Stimulated activated naive CD4-positive, alpha-beta T cell (primary cell): ENCODE data around the gene ANO8.

Experiments used
- DNase-seq, 6 experiments: peaks; one replicate each; lab custom pipeline; 2025; lab: John Stamatoyannopoulos, UW

The ANO8 gene

DNA sequence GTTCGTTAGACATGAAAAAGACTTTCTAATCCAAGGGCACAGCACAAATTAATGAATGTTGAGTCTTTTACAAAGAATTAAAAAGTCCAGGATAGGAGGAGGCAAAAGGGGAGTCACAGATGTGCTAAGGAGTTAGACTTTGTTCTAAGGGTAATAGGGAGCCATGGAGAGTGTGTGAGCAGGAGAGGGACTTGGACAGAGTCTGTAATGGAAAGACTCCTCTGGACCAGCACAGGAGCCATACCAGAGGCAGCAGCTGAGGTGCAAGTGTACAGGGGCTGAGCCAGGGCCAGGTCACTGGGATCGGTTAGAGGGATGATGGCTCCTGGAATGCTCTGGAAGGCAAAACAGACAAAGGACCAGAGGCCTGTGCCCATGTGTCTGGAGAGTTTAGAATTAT lies 13.2 kb upstream of the ANO8 start:
- DNase-seq, result no peak

DNA sequence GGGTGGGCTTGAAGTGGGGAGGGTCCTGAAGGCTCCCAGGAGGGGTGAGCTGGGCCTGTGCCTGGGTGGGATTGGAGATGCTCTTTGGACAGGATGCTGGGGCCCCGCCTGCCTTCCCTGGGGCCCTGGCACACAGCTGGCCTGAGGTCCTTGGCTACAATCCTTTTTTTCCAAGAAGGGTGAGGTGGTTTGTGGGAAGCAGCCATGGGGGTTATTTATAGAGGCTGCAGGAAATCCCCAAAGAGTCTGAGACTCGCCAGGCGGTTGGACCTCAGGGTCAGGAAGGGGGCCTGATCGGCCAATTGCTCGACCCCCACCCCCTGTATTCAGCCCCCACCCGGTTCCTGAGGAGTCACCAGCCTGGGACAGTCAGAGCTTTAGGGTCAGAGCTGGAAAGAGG lies 12.7 kb upstream of the ANO8 start:
- no peak for DNase-seq

DNA sequence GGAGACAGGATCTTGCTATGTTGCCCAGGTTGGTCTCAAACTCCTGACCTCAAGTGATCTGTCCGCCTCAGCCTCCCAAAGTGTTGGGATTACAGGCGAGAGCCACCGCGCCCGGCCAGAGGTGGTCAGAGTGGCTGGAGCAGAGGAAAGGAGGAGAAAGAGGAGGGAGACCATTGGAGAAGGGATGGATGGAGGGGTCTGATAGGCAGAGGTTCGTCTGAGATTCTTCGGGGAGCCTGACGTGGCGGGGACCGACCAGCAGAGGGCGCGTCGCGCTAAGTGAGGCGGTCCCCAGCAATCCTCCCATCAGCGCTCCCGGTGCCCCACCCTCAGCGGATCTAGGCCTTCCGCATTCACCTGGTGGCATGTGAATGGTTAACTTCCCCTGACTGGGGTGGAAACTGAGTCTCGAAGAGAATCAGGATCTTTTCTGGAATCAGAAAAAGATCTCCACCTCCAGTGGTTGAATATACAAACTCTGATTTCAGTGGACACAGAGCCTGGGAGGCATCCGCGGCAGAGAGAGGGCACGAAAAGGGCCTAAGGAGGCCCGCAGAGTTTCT lies 11.5 kb upstream of the ANO8 start:
- peak; percentile 29 to 79 (median 68) for DNase-seq

DNA sequence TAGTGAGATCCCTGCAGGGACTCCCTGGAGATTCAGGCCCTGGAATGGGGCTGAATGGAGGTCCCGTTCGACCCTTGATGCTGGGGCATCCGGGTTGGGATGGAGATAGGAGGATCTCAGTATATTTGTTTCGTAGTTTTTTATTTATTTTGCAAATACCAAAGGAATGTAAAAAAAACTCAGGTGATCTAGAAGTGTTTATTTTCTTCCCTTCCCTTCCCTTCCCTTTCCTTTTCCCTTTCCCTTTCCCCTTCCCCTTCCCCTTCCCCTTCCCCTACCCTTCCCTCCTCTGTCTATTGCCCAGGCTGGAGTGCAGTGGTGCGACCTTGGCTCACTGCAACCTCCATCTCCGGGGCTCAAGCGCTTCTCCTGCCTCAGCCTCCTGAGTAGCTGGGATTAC lies 7.2 kb upstream of the ANO8 start:
- DNase-seq, result no peak

DNA sequence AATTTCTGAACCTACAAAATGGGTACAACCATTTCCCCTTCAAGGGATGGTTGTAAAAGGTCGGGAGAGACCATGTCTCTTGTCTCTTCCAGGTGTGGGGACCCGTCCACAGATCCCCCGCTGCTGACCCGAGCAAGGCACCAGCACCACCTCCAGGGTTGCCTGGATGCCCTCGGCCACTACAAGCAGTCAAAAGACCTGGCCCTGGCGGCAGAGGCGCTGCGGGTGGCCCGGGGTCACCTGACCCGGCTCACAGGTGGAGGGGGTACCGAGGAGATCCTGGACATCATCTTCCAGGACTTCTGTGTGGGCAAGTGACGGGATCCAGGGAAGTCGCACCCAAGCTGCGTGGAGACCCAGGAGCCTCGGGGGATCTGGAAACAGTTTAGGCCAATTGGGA lies 6.7 kb upstream of the ANO8 start:
- no peak for DNase-seq

DNA sequence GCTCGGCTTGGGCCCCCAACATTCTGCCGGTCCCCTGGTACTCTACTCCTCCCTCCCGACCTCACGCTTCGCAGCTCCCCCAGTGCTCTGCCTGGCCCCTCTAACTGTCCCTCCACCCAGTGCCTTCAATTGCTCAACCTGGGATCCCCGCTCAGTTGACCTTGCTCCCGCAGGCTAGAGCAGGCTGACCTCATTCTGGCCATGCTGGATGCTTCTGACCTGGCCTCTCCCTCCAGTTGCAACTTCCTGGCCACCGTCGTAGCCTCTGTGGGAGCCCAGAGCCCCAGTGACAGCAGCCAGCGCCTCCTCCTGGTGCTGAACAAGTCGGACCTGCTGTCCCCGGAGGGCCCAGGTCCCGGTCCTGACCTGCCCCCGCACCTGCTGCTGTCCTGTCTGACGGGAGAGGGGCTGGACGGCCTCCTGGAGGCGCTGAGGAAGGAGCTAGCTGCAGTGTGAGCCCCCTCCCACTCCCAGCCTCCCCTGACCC lies 6.3 kb upstream of the ANO8 start:
- no peak for DNase-seq

DNA sequence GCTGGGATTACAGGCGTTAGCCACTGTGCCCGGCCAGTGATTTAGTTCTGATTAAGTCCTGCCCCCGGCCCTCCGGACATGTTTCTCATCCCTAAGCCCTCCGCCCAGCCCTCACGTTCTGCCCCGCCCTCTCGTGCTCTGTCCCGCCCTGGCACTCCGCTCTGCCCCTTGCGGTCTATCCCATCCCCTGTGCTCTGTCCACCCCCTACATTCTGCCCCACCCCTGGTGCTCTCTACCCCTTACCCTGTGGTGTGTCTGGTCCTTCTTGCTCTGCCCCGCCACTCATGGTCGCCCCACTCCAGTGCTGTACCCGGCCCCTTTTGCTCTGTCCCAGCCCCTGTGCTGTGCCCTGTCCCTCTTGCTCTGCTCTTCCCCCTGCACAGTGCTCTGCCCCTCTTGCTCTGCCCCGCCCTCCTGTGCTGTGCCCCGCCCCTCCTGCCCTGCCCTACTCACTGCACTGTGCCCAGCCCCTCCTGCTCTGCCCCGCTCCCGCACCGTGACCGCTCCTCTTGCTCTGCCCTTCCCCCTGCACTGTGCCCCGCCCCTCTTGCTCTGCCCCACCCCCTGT lies 5.7 kb upstream of the ANO8 start:
- DNase-seq, result no peak

DNA sequence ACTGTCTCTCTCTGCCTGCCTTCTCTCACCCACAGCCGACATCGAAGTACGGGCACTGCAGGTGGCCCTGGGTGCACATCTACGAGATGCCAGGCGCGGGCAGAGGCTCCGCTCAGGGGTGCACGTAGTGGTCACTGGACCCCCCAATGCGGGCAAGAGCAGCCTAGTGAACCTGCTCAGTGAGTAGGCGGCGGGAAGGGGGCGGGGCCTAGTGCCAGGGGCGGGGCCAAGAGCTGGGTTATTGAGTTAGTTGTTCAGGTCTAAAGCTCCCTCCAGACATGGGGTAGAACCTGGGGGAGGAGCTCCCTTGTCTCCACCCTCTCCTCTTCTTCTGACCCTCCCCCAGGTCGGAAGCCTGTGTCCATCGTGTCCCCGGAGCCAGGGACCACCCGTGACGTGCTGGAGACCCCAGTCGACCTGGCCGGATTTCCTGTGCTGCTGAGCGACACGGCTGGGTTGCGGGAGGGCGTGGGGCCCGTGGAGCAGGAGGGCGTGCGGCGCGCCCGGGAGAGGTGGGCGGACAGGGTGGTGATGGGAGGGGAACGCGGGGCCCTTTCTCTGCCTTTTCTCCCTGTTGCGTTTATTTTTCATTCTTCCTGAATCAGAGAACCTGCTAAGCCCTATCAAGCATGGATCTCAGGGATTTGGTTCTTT lies 4.6 kb upstream of the ANO8 start:
- peak in 4 of 6 experiments; percentile 9 to 25 (median 17) for DNase-seq

DNA sequence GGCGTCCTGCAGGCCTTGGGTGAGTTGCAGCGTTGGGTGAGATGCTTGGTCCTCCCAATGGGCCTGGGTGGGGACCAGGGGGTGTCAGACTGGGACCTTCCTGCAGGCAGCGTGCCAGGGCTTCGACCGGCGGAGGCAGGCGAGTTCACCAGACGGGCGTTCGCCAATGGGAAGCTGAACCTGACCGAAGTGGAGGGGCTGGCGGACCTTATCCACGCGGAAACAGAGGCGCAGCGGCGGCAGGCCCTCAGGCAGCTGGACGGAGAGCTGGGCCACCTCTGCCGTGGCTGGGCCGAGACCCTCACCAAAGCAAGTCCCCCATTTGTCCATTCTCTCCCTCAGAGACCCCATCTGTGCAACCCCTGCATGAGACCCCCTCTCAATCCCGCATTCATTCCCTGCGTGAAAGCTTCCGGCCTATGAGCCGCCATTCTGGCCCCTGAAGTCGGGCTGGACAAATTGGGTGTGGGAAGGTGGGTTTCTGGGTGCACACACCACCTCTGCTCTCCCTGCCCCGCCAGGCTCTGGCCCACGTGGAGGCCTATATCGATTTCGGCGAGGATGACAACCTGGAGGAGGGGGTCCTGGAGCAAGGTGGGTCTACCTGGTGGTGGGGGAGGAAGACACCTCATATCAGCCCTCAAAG lies 3.9 kb upstream of the ANO8 start:
- DNase-seq, result no peak

DNA sequence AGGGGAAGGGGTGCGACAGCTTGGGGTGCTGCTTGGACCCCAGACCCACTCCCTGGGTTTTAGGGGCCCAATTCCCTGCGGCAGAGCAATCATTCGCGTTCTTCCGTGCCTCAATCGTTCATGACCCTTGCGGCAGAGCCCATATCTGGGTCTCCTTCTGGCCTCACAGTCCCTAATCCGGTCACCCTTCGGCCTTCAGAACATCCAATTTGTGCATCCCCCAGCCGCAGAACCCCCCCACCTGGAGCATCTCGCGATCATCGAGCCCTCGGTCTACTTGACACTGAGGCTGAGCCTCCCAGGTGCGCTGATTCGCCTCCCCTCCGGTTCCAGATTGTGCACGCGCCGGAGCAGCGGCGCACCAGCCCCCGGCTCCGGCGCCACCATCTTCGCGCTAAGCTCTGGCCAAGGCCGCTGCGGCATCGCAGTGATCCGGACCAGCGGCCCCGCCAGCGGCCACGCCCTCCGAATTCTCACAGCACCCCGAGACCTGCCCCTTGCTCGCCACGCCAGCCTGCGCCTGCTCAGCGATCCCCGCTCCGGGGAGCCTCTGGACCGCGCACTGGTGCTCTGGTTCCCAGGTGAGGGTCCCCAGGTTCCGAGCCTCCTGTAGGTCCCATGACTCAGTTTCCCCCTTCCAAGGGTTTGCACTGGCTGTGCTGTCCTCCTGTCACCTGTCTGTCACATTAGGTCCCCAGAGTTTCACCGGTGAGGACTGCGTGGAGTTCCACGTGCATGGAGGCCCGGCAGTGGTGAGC lies 3.2 kb upstream of the ANO8 start:
- DNase-seq, result peak in 1 of 6 experiments; percentile 34

DNA sequence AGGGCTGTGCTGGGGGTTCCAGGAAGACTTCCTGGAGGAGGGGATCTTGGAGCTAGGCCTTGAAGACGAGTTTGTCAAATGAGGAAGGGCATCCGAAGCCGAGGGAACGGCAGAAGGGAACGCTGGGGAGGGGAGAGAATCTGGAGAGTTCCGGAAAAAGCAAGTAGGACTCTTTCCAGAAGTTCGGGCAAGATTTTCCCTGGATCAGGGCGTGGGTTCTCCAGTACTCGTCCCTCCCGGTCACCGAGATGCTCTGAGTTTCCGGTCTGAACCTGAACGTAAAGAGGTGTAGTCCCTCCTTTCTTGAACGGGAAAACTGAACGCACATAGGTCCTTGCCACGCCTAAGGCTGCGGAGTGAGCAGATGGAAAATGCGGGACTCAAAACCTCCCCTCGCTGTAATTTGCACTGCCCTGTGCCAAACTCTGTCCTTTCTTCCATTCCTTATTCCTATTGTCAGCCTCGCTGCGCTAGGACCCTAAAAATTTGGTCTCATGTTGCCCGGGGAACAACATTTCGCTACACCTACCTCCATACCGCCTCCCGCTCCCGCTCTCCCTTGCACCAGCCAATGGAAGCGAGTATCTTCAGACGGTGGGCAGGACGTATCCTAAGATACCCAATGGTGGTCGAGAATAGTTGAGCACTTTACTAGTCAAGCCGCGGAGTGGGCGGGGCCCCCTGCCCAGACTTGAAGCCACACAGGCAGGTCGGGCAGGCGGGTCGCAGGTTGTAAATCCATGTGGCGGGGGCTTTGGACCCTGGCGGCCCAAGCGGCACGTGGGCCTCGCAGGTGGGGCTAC lies 2.4 kb upstream of the ANO8 start, which contains the start of gene GTPBP3:
GTPBP3 (plus strand) TSS at position 682 of the 803 bp plus-strand sequence; CDS start at position 741, 59 bp downstream.
- peak; percentile 90 to 97 (median 95) for DNase-seq

DNA sequence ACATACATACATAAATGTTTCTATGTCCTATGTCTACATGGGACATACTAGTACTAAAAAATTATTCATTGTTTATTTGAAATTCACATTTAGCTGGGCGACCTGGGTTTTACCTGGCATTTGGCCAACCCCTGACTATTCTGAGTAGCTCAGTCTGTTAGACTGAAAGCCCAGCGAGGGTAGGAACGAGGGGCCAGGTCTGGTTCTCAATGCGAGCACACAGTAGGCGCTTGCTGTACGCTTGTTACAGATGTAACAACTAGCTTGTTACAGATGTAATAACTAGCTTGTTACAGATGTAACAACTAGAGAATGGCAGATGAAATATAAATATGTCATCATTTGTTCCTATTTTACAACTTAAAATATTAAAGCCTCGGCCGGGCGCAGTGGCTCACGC lies 920 bp upstream of the ANO8 start:
- no peak for DNase-seq

DNA sequence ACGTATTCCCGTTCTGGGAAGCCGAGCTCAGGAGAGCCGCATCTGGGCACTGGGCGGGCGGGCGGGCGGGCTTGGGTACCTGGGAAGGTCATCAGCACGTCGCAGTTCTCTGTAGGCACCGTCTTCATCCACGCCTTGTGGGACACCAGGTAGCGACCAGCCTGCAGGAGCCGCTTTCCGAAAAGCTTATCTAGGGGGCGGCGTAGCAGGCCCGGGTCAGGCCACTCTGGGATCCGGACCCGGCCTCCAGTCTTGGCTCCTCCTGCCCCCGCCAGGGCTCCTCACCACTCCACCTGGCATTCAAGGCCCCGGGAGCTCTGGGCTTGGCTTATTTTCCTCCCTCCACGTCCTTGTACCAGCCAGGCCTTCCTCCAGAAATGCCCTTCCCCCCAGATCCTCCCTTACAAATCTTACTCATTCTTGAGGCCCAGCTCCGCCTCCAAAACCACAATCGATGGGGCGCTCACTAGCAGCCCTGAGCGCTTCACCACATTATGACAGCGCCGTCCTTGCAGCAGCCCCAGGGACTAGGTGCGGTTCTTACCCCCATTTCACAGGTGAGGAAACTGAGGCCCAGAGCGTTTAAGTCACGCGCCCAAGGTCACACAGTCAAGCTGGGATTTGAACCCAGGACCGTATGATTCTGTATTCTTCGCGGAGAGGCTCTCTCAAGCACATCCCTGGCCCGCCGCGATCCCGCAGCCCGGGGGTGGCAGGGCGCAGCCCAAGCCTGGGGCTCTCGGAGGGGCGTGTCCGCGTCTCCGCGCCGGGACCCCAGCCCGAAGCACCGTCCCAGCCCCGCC lies 843 bp downstream of the ANO8 start:
- DNase-seq, result peak; percentile 34 to 63 (median 48)

DNA sequence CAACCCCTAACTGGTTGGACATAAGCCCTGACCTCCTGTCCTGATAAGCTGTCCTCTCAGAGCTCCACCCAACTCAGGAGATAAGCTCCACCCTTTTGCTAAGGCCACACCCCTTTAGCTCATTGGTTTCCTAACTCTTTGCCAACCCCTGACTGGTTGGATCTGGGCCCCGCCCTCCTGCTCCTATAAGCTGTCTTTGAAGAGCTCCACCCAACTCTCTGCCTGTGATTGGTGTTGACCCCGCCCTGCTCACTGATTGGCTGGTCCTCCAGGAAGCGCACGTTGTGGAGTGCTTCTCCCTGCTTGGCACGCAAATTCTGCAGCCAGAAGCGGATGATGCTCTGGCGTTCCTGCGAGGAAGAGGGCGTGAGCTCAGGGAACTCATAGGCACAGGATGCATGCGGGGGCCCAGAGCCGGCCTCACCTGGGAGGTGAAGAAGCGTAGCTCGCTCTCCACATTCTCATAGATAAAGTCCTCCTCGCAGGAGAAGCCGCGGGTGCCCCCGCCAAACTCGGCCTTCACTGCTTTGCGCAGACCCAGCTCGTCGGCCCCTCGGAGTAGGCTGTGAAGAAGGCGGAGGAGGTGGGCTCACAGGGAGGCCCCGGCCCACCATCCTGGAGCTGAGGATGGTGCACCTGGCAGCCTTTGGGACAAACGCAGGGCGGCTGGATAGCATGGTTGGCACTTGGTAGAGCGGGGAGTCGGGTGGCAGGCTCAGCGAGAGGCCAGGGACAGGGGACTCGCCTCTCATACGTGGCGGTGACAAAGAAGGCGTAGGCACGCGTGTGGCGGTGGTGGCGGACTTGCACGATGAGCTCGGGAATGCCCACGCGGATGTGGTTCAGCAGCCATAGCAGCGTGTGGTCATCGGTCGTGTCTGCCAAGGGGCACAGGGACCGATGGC lies 1.7 kb downstream of the ANO8 start:
- DNase-seq, result peak in 3 of 6 experiments; percentile 13 to 15 (median 13)

DNA sequence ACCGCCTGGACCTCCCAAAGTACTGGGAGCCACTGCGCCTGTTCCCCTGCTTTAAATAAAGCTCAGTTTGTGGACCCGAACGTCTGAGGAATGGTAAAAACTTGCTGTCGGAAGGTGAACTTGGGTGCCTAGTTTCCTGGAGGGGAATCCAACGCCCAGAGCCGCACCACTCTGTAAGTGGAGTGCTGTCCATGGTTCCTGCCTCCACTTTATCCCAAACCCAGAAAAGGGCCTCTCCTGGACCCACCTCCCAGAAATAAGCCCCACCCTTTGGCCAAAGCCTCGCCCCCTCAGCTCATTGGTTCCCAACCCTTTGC lies 2.3 kb downstream of the ANO8 start:
- DNase-seq, result no peak

DNA sequence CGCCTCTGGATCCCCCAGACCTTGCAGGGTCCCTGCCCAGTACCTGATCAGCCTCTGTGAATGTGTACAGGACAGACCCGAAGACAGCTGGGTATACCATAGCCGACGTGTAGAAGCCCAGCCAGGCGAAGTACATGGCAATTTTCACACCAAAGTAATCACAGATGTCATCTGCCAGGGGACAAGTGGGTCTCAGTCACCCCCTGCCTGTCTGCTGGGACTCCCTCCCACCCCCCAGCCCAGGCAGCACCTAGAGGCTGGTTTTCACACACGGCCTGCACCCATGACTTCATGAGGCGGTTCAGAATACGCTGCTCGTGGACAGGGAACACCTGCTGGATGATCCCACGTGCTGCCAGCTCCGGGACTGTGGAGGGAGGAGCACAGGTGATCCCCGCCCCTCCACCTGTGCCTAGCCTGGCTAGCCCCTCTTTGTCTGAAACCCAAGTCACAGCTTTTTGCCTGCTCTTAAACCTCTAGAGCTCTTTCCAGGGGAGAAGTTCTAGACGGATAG lies 3.6 kb downstream of the ANO8 start:
- no peak for DNase-seq

DNA sequence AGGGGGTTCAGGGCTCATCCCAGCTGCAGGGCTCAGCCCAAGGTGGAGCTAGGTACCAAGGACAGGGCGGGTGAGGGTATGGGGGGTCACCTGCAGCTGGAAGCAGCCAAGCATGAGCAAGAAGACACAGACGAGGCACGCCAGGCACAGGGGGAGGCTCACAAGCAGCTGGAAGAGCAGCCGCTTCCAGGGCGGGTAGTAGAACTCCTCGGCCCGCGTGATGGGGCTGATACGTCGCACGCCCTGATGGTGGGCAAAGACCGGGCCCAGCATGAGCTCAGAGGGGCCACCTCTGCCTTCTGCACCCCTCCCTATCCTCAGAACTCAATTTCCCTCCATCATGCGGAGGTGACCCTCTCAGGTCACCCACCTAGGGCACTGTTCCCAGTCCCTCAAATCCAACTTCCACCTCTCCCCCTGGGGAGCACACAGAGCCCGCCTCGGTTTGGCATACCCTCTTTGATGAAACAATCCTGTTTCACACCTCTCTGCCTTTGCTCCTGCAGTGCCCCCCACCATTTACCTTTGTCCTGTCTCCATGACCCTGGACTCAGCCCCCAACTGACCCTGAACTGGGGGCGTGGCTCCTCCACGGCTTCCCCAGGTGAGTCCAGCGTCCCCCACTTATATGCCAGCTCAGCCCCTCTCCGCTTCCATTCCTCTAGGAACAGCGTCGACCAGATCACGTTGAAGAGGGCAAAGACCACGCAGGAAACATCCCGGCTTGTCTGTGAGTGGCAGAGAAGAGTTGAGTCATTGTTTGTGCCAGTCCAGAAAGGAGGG lies 4.2 kb downstream of the ANO8 start:
- DNase-seq, result no peak
